HG03439 (cell line): ENCODE data around the gene CAPZB.
A peak's percentile ranks its signal among the peaks of the same experiment; 100 is the strongest.
"Not testable (repeated sequence)": the region's sequence is repeated elsewhere in the genome, so short reads cannot be mapped to it uniquely, and the experiment has no call there.

Source experiments
- ATAC-seq: cut with Tn5 transposase; IDR thresholded peaks from one replicate; pipeline ENCODE4 v1.9.1; 2021; ENCODE audit warnings: mild to moderate bottlenecking, moderate library complexity; ENCODE audit not compliant: unreplicated experiment

The CAPZB gene

GRCh38 chr1:19315378-19316198 lies 169.8 kb downstream of the CAPZB start:
- no peak for ATAC-seq

GRCh38 chr1:19313961-19314882 lies 171.1 kb downstream of the CAPZB start:
- no peak for ATAC-seq

- no peak for ATAC-seq
These were observed 171.7 kb downstream of the CAPZB start for GRCh38 chr1:19313636-19313959.

GRCh38 chr1:19312782-19313635 lies 172.3 kb downstream of the CAPZB start:
- no peak for ATAC-seq

- ATAC-seq = peak; percentile 79
These were observed 173.2 kb downstream of the CAPZB start, which contains the start of the genes AKR7A2 and SLC66A1 for GRCh38 chr1:19311931-19312781. Gene AKR7A2 (minus strand): TSS chr1:19312144. CDS start chr1:19312124, 20 bp downstream. Gene SLC66A1 (plus strand): TSS chr1:19312326. CDS start chr1:19317678, 5,352 bp downstream.

- ATAC-seq = no peak
These were observed 173.8 kb downstream of the CAPZB start for GRCh38 chr1:19311503-19311930.

GRCh38 chr1:19310720-19311502 lies 174.4 kb downstream of the CAPZB start:
- ATAC-seq = no peak

GRCh38 chr1:19310061-19310460 lies 175.3 kb downstream of the CAPZB start:
- no peak for ATAC-seq

GRCh38 chr1:19309123-19309813 lies 176.1 kb downstream of the CAPZB start:
- no peak for ATAC-seq

- no peak for ATAC-seq
These were observed 176.8 kb downstream of the CAPZB start for GRCh38 chr1:19308509-19308907.

- no peak for ATAC-seq
These were observed 177.4 kb downstream of the CAPZB start for GRCh38 chr1:19307794-19308508.

GRCh38 chr1:19306941-19307340 lies 178.4 kb downstream of the CAPZB start:
- ATAC-seq = no peak

GRCh38 chr1:19305880-19306279 lies 179.5 kb downstream of the CAPZB start:
- ATAC-seq = no peak

- not testable (repeated sequence) for ATAC-seq
These were observed 181.3 kb downstream of the CAPZB start for GRCh38 chr1:19304081-19304480.

GRCh38 chr1:19300211-19300610 lies 185.1 kb downstream of the CAPZB start:
- no peak for ATAC-seq

GRCh38 chr1:19294638-19295037 lies 190.7 kb downstream of the CAPZB start:
- ATAC-seq = no peak

GRCh38 chr1:19289244-19289643 lies 196.1 kb downstream of the CAPZB start:
- no peak for ATAC-seq
